HEK293T (cell line): ENCODE data around the gene CATSPER2.
"Not testable (repeated sequence)": the region's sequence is repeated elsewhere in the genome, so short reads cannot be mapped to it uniquely, and the experiment has no call there.

Source experiments
- FOXA1 ChIP-seq: fragments of 450-650 bp; IDR thresholded peaks from 2 replicates; pipeline ENCODE4 v1.6.1; 2016; ENCODE audit warnings: mild to moderate bottlenecking
- SP1 ChIP-seq: fragments of 450-650 bp; IDR thresholded peaks from 2 replicates; pipeline ENCODE4 v1.6.1; 2017
- SUZ12 ChIP-seq: fragments of 450-650 bp; IDR thresholded peaks from 2 replicates; pipeline ENCODE4 v1.6.1; 2016; ENCODE audit warnings: mild to moderate bottlenecking
- TF ChIP-seq, protein P1 (sequence below): fragments of 450-650 bp; IDR thresholded peaks from 2 replicates; pipeline ENCODE4 v1.6.1; 2016

DNA sequence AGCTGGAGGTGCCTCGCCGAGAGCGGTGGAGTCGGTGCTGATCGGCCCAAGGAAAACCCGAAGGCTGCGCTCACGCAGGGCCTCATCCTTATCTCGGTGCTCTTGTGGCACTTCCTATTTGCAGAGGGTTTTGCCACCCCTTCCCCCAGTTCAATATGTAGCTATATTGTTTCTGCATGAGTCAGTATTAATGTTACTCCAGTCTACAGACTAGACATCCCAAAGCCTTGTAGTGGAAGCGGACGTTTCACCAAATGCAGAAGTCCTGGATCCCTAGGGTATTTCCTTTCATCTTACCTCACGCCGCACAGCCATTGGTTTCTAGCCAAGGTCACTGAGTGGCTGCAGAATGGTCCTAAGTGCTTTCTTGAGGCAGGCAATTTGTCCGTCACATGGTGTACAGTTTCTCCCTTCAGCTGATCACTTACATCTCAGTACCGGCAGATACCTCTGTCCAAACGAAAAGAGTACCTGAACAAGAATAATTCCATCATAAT is 834 bp upstream of the CATSPER2 start:
- not testable (repeated sequence) for TF ChIP-seq FOXA1, SUZ12, SP1
- TF ChIP-seq, protein P1, sequence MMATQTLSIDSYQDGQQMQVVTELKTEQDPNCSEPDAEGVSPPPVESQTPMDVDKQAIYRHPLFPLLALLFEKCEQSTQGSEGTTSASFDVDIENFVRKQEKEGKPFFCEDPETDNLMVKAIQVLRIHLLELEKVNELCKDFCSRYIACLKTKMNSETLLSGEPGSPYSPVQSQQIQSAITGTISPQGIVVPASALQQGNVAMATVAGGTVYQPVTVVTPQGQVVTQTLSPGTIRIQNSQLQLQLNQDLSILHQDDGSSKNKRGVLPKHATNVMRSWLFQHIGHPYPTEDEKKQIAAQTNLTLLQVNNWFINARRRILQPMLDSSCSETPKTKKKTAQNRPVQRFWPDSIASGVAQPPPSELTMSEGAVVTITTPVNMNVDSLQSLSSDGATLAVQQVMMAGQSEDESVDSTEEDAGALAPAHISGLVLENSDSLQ: not testable (repeated sequence)
